Naive thymus-derived CD4-positive, alpha-beta T cell (primary cell): ENCODE measurements around the gene UIMC1. TPM values are rescaled to one million over a fixed set of nuclear protein-coding genes. Genes with fewer than 3 reads are reported as not detected.

Source experiments
- ATAC-seq: fragments of 150-1000 bp; cut with Tn5 transposase; 2 replicates; pipeline ENCODE4 v1.10.0; 2021; ENCODE audit warnings: mild to moderate bottlenecking, moderate library complexity
- CTCF ChIA-PET: fragments of 350-600 bp; sonication (Branson Sonifier 250); formaldehyde crosslinking; loops from one replicate; lab custom pipeline; 2021; ENCODE audit warnings: antibody characterized with exemption; lab: Charles Lee
- POLR2A ChIA-PET: fragments of 350-600 bp; sonication (Branson Sonifier 250); formaldehyde crosslinking; loops from one replicate; lab custom pipeline; 2021; ENCODE audit warnings: antibody characterized with exemption, inconsistent platforms; lab: Charles Lee
- DNase-seq, 9 donors: peaks; one replicate each; pipeline versions ENCODE4 v3.0.0 to v3.0.0-alpha.2; 2020 to 2022; ENCODE audit warnings: mixed read lengths in 1 of 9
- H3K27ac ChIP-seq: one replicate; pipeline ENCODE4 v1.7.0; 2013; ENCODE audit warnings: mild to moderate bottlenecking, low read depth, low read length, moderate library complexity
- H3K27me3 ChIP-seq, 2 donors: one replicate each; pipeline ENCODE4 v1.7.0; 2013; ENCODE audit warnings: low read length in 2 of 2, mild to moderate bottlenecking in 2 of 2, moderate library complexity in 2 of 2; ENCODE audit not compliant: control insufficient read depth in 2 of 2, insufficient read depth in 2 of 2
- H3K36me3 ChIP-seq, 3 experiments: 1 replicate in 2 of 3; 2 replicates in 1 of 3; pipeline ENCODE4 v1.7.0; 2013; ENCODE audit warnings: low read length in 3 of 3, mild to moderate bottlenecking in 3 of 3, moderate library complexity in 1 of 3; ENCODE audit not compliant: insufficient read depth in 3 of 3, control insufficient read depth in 2 of 3
- H3K4me1 ChIP-seq, 2 donors: one replicate each; pipeline ENCODE4 v1.7.0; 2013; ENCODE audit warnings: low read length in 2 of 2, mild to moderate bottlenecking in 2 of 2, moderate library complexity in 1 of 2; ENCODE audit not compliant: control insufficient read depth in 2 of 2, insufficient read depth in 2 of 2
- H3K4me3 ChIP-seq: 2 replicates; pipeline ENCODE4 v1.7.0; 2013; ENCODE audit warnings: mild to moderate bottlenecking, low read length
- H3K9me3 ChIP-seq, 3 experiments: 1 replicate in 2 of 3; 2 replicates in 1 of 3; pipeline ENCODE4 v1.7.0; 2013; ENCODE audit warnings: low read length in 3 of 3; ENCODE audit not compliant: control insufficient read depth in 2 of 3
- H3K27ac Mint-ChIP-seq, 9 donors: one replicate each; pipeline ENCODE4 v1.8.0; 2020 to 2022; ENCODE audit warnings: mixed read lengths in 9 of 9, mild to moderate bottlenecking in 8 of 9, moderate library complexity in 5 of 9, inconsistent platforms in 2 of 9
- H3K27me3 Mint-ChIP-seq, 5 donors: one replicate each; pipeline ENCODE4 v1.8.0; 2021 to 2022; ENCODE audit warnings: mixed read lengths in 5 of 5, mild to moderate bottlenecking in 1 of 5
- H3K36me3 Mint-ChIP-seq, 5 donors: one replicate each; pipeline ENCODE4 v1.8.0; 2020 to 2022; ENCODE audit warnings: mixed read lengths in 5 of 5, mild to moderate bottlenecking in 3 of 5, inconsistent platforms in 1 of 5
- H3K4me1 Mint-ChIP-seq, 7 donors: one replicate each; pipeline ENCODE4 v1.8.0; 2020 to 2022; ENCODE audit warnings: mixed read lengths in 7 of 7, mild to moderate bottlenecking in 3 of 7, inconsistent platforms in 1 of 7
- H3K4me3 Mint-ChIP-seq, 10 donors: one replicate each; pipeline ENCODE4 v1.8.0; 2020 to 2022; ENCODE audit warnings: mild to moderate bottlenecking in 10 of 10, mixed read lengths in 10 of 10, moderate library complexity in 6 of 10, inconsistent platforms in 2 of 10
- H3K9me3 Mint-ChIP-seq, 11 donors: one replicate each; pipeline ENCODE4 v1.8.0; 2020 to 2022; ENCODE audit warnings: mixed read lengths in 11 of 11, mild to moderate bottlenecking in 4 of 11, inconsistent platforms in 1 of 11, moderate library complexity in 1 of 11
- intact Hi-C, 2 donors: fragments of 100-400 bp; cut with micrococcal nuclease; formaldehyde crosslinking; loops; one replicate each; pipeline ENCODE4 v1.15.1; 2023
- polyA plus RNA-seq, 2 donors: library from polyadenylated mRNA; unstranded; fragments of 300-500 nt; fragmentation: Illumina TruSeq; gene quantifications; one replicate each; pipeline ENCODE4 v1.2.3, GENCODE V29; 2021
- total RNA-seq, 6 experiments: library from RNA in 5 of 6; stranded (reverse) in 5 of 6; gene quantifications; 1 replicate in 5 of 6; 2 replicates in 1 of 6; pipeline ENCODE4 v1.2.3 and lab custom pipeline; 2021 to 2026

UIMC1 gene
- total and polyA plus RNA-seq, 7 experiments from 2014 or later = 17.5 to 60.8 (median 56.8) TPM

GRCh38 chr5:176934309-176934930 is 72.2 kb downstream of the UIMC1 start:
- no peak overlapping the region for H3K4me3 Mint-ChIP-seq
- H3K36me3 Mint-ChIP-seq = peaks cover 12 to 42% (median 15%) of the 10 kb centered on the region in 5 donors
- H3K27me3 Mint-ChIP-seq = no peaks in the 10 kb centered on the region
- H3K27ac Mint-ChIP-seq = peak overlapping the region in 1 of 9 donors; percentile 14
- ChIA-PET CTCF (no interaction called here), POLR2A (no interaction called here)
- no peak for ATAC-seq
- Histone ChIP-seq H3K27ac (no peak overlapping the region), H3K36me3 (peaks cover 0 to 35% (median 0%) of the 10 kb centered on the region in 3 experiments), H3K9me3 (no peaks in the 10 kb centered on the region), H3K4me1 (no peaks in the 10 kb centered on the region), H3K27me3 (no peaks in the 10 kb centered on the region), H3K4me3 (no peak overlapping the region)
- DNase-seq = no peak
- intact Hi-C loops = no loop called here
- H3K9me3 Mint-ChIP-seq = no peaks in the 10 kb centered on the region
- peaks cover 3 to 33% (median 20%) of the 10 kb centered on the region in 7 donors for H3K4me1 Mint-ChIP-seq

GRCh38 chr5:176929654-176930053 is 76.9 kb downstream of the UIMC1 start:
- H3K27ac ChIP-seq = no peak overlapping the region
- no peak for DNase-seq
- H3K4me3 ChIP-seq = no peak overlapping the region
- ChIA-PET POLR2A (no interaction called here), CTCF (no interaction called here)
- peaks cover 0 to 11% (median 0%) of the 10 kb centered on the region in 3 experiments for H3K36me3 ChIP-seq
- peak overlapping the region in 1 of 9 donors; percentile 22 for H3K27ac Mint-ChIP-seq
- peaks cover 3 to 29% (median 20%) of the 10 kb centered on the region in 7 donors for H3K4me1 Mint-ChIP-seq
- no peaks in the 10 kb centered on the region for H3K27me3 Mint-ChIP-seq
- intact Hi-C loops = no loop called here
- no peaks in the 10 kb centered on the region for H3K9me3 ChIP-seq
- H3K4me1 ChIP-seq = no peaks in the 10 kb centered on the region
- no peaks in the 10 kb centered on the region for H3K9me3 Mint-ChIP-seq
- no peak overlapping the region for H3K4me3 Mint-ChIP-seq
- H3K36me3 Mint-ChIP-seq = peaks cover 8 to 43% (median 9%) of the 10 kb centered on the region in 5 donors
- no peak for ATAC-seq
- H3K27me3 ChIP-seq = no peaks in the 10 kb centered on the region

GRCh38 chr5:176927562-176927961 is 79.0 kb downstream of the UIMC1 start:
- Mint-ChIP-seq H3K27ac (no peak overlapping the region), H3K9me3 (no peaks in the 10 kb centered on the region), H3K4me3 (no peak overlapping the region), H3K4me1 (peaks cover 3 to 29% (median 20%) of the 10 kb centered on the region in 7 donors), H3K36me3 (peaks cover 8 to 43% (median 9%) of the 10 kb centered on the region in 5 donors), H3K27me3 (no peaks in the 10 kb centered on the region)
- Histone ChIP-seq H3K27me3 (no peaks in the 10 kb centered on the region), H3K36me3 (peaks cover 0 to 11% (median 0%) of the 10 kb centered on the region in 3 experiments), H3K4me3 (no peak overlapping the region), H3K27ac (no peak overlapping the region), H3K9me3 (no peaks in the 10 kb centered on the region), H3K4me1 (no peaks in the 10 kb centered on the region)
- POLR2A ChIA-PET = interaction anchor here (0.7 kb wide), 1 partner anchor 101 kb away, joined by 3 read pairs; no protein-coding TSS in a partner anchor
- intact Hi-C loops = no loop called here
- DNase-seq (no peak), ATAC-seq (no peak)
- CTCF ChIA-PET = interaction anchor here (0.6 kb wide), 1 partner anchor 450 kb away, joined by 3 read pairs; no protein-coding TSS in a partner anchor

- H3K4me1 ChIP-seq = no peaks in the 10 kb centered on the region
- H3K4me1 Mint-ChIP-seq = peaks cover 0 to 32% (median 6%) of the 10 kb centered on the region in 7 donors
- peaks cover 0 to 6% (median 0%) of the 10 kb centered on the region in 11 donors for H3K9me3 Mint-ChIP-seq
- H3K4me3 ChIP-seq = no peak overlapping the region
- H3K9me3 ChIP-seq = no peaks in the 10 kb centered on the region
- H3K27me3 ChIP-seq = no peaks in the 10 kb centered on the region
- intact Hi-C loops = no loop called here
- H3K27ac Mint-ChIP-seq = no peak overlapping the region
- H3K36me3 Mint-ChIP-seq = peaks cover 7 to 37% (median 11%) of the 10 kb centered on the region in 5 donors
- H3K27ac ChIP-seq = no peak overlapping the region
- ATAC-seq (no peak), DNase-seq (no peak)
- ChIA-PET POLR2A (no interaction called here), CTCF (no interaction called here)
- H3K4me3 Mint-ChIP-seq = no peak overlapping the region
- peaks cover 0 to 8% (median 0%) of the 10 kb centered on the region in 3 experiments for H3K36me3 ChIP-seq
- H3K27me3 Mint-ChIP-seq = no peaks in the 10 kb centered on the region
Measured at GRCh38 chr5:176922817-176923216, 83.8 kb downstream of the UIMC1 start.

- no peak overlapping the region for H3K27ac ChIP-seq
- peaks cover 0 to 9% (median 0%) of the 10 kb centered on the region in 3 experiments for H3K36me3 ChIP-seq
- ChIA-PET CTCF (no interaction called here), POLR2A (no interaction called here)
- no peak overlapping the region for H3K4me3 ChIP-seq
- Mint-ChIP-seq H3K36me3 (peaks cover 7 to 37% (median 11%) of the 10 kb centered on the region in 5 donors), H3K27ac (peak overlapping the region in 4 of 9 donors; percentile 1 to 44 (median 18)), H3K27me3 (no peaks in the 10 kb centered on the region), H3K4me1 (peaks cover 0 to 32% (median 7%) of the 10 kb centered on the region in 7 donors), H3K4me3 (no peak overlapping the region), H3K9me3 (peaks cover 0 to 6% (median 0%) of the 10 kb centered on the region in 11 donors)
- DNase-seq (no peak), ATAC-seq (no peak)
- H3K9me3 ChIP-seq = no peaks in the 10 kb centered on the region
- no peaks in the 10 kb centered on the region for H3K4me1 ChIP-seq
- no peaks in the 10 kb centered on the region for H3K27me3 ChIP-seq
- intact Hi-C loops = no loop called here
Measured at GRCh38 chr5:176921714-176922113, 84.9 kb downstream of the UIMC1 start.

GRCh38 chr5:176918613-176919012 is 88.0 kb downstream of the UIMC1 start:
- peaks cover 7 to 48% (median 16%) of the 10 kb centered on the region in 5 donors for H3K36me3 Mint-ChIP-seq
- DNase-seq (no peak), ATAC-seq (no peak)
- Histone ChIP-seq H3K27me3 (no peaks in the 10 kb centered on the region), H3K27ac (no peak overlapping the region), H3K36me3 (peaks cover 0 to 9% (median 0%) of the 10 kb centered on the region in 3 experiments), H3K9me3 (no peaks in the 10 kb centered on the region), H3K4me3 (no peak overlapping the region), H3K4me1 (no peaks in the 10 kb centered on the region)
- CTCF ChIA-PET = no interaction called here
- H3K9me3 Mint-ChIP-seq = peaks cover 0 to 6% (median 0%) of the 10 kb centered on the region in 11 donors
- no peak overlapping the region for H3K27ac Mint-ChIP-seq
- H3K4me3 Mint-ChIP-seq = no peak overlapping the region
- H3K4me1 Mint-ChIP-seq = peaks cover 4 to 35% (median 11%) of the 10 kb centered on the region in 7 donors
- POLR2A ChIA-PET = interaction anchor here (0.6 kb wide), 1 partner anchor 547 kb away, joined by 3 read pairs; no protein-coding TSS in a partner anchor
- no peaks in the 10 kb centered on the region for H3K27me3 Mint-ChIP-seq
- intact Hi-C loops = no loop called here
